DMS114 treated with DMSO at 0.1 percent for 48 hours (cell line): ENCODE results near the gene SRP68.
"Not testable (repeated sequence)": the region's sequence is repeated elsewhere in the genome, so short reads cannot be mapped to it uniquely, and the experiment has no call there.

Experiments
- DNase-seq: peaks from one replicate; lab custom pipeline; 2025; ENCODE audit not compliant: unreplicated experiment; lab: John Stamatoyannopoulos, UW

SRP68 gene

DNA sequence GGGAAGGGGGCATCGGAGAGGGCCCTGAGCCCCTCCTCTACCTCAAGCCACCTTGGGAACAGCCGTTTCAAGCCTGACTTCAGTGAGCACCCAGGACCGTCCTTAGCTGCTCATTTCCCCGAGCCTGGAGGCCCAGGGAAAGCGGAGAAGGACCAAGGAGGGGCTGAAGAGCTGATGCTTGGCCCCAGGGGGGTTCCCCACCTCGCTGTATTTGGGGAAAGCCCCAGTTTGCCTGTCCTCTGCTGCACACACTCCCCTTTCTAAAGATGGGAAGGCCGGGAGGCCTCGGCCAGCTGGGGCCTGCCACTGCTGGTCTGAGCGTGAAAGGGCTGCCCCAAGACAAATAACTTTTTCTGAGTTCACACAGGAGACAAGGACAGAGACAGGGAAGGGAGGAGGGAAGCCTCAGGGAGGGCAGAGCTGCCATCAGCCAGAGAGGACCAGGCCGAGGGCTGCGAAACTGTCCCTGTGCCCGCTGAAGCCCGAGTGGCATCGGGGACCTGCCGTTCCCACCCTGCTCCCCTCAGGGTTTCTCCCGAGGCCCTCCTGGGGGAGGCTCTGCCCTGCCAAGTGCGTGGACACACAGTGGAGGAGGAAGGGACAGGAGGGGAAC is 18.3 kb upstream of the SRP68 start:
- no peak for DNase-seq

GRCh38 chr17:76089680-76090516 is 17.6 kb upstream of the SRP68 start:
- no peak for DNase-seq

- no peak for DNase-seq
These were observed 16.7 kb upstream of the SRP68 start for GRCh38 chr17:76088868-76089576.

GRCh38 chr17:76088041-76088867 is 15.9 kb upstream of the SRP68 start:
- no peak for DNase-seq

GRCh38 chr17:76087531-76087930 is 15.2 kb upstream of the SRP68 start:
- DNase-seq, result no peak

DNA sequence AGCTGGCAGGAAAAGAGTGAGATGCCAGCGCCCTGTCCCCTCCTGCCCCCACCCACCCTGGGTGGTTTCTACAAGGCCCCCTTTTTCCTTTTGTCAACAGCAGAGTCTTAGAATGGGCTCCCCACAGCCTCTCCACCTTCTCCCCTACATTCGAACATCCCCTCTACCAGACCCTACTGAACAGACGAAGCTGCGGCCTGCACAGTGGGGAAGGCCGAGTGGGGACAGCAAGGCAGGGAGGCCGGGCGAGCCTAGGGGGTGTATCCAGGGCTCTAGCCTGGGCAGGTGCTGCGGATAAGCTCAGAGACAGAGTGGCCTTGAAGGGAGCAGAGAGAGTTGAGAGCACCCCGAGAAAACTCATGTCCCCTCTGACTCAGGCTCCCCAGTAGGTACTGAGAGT is 14.1 kb upstream of the SRP68 start:
- DNase-seq, result no peak

DNA sequence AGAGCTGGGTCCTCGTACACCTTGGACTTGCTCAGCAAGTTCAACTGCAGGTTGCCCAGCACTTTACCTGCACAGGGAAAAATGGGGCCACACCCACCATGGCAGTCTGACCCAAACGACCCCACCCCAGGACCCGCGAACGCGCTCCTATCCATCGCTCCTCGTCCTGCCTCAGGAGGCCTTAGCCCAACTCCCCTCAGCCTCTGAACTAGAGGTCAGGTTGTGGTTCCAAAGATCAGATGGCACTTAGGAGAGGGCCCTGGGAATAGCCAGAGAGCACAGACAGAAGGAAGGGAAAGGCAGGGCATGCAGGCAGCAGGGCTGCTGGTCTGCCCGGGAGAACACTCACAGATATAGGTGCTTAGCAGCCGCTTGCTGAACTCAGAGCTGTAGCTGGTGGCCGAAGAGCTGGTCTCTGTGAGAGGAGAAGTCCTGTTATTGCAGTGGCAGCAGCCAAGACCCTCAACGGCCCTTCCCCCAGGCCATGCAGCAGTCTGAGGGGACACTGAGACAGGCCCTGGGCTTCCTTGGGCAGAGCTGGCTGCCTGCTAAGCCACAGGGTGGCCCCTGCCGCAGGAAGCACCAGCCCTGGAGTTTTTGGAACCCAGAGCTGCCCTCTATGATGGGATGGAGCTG is 13.5 kb upstream of the SRP68 start:
- no peak for DNase-seq

- no peak for DNase-seq
These were observed 12.9 kb upstream of the SRP68 start for GRCh38 chr17:76085066-76085730.

DNA sequence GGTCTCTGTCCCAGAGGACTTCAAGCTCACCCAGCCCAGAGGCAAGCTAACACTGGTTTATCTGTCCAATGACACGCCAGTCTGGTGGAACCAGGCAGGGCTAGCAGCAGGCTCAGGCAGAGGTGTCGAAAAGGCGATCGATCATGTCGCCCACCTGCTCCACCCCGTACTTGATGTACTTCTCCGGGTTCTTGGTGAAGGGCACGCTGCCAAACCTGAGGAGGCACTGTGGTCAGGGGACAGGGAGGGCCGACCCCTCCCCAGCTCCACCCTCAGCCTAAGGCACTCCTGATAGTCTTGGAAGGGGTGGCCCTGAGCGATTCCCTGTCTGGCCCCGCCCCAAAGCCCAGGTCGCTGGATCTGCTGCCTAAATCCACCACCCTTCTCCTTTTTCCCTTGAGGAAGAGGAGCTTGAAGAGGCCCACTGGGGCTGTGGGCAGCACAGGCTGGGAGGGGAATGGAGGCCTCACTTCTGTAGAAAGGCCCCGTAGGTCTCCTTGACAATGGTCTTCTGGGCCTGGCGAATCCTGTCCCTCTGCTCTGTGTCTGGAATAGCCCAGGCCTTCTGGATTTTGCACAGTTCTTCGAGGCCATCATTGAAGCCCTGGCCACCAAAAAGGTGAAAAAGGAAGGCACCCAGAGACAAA is 11.3 kb upstream of the SRP68 start:
- DNase-seq, result no peak

DNA sequence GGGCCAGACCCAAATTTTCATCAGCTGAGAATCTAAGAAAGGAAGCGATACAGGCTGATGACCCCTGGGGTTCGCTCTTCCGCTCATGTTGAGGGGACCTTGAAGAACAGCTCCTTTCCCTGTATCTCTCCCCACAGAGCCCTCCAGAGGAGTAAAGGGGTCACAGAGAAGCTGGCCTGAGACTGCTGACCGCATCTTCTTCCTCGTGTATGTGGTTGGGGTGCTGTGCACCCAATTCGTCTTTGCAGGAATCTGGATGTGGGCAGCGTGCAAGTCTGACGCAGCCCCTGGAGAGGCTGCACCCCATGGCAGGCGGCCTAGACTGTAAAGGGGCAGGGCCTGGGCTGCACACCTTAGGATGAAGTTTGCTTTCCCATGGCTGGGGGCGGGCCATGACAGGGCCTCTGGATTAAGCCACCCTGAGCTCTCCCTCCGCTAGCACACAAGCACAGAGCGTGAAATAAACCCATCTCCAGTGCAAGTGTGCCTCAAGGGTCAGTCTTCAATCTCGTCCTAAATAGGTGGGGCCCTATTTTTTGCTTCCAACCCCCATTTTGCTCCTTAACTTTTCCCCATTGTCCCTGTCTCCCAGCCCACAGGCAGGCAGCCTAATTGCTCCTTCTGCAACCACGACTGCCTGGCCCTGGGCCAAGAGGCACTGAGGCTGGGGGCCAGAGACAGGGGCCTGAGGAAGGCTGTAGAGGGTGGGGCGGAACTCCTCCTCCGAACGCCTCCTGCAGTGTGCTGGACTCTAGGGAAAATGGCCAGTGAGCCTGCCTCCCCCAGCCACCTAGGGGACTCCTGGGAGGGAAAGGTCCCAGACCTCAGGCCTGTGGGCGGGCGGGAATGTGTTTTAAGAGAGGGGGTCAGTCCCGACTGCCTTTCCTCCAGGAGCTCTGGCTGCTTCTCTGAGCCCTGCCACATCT is 10.3 kb upstream of the SRP68 start:
- DNase-seq, result no peak

GRCh38 chr17:76081295-76082210 is 9.2 kb upstream of the SRP68 start:
- no peak for DNase-seq

DNA sequence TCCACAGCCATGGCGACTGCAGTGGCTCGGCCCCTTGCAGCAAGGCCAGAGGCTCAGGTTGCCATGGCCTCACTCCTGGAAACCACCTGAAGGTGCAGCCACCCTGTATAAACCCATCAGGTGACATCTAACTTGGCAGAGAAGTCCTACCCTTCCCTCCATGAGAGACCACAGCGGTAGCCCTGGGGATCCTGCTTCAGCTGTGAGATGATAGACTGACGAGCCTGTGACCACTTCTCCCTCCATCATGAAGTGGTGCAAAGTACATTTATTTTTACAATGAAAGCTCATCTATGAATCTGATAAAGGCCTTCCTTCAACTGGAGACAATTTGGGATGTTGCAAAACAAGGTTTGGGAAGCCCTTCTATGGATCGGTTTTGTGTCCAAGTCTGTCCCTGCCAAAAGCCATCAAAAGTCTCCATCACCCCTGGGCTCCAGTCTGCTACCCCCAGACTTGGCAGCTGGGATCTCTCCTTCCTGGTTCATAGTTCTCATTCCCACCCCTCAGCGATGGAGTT is 8.5 kb upstream of the SRP68 start:
- no peak for DNase-seq

GRCh38 chr17:76079956-76080767 is 7.8 kb upstream of the SRP68 start:
- no peak for DNase-seq

DNA sequence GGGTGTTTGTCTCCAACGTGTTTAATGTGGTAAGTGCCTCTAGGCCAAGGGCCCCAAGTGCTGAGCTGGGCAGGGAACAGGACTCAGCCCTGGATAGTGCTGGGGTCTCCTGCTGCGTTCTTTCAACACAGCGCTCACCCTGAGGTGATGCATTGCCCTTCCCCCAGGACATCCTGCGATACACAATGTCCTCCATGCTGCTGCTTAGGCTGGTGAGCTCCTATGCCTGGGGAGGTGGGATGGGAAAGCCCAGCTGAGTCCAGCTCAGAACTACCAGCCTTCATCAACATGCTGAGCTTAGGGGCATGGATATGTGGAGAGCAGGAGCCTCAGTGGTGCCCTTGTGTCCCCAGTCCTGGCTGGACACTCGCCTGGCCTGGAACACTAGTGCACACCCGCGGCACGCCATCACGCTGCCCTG is 7.2 kb upstream of the SRP68 start:
- DNase-seq, result no peak

- DNase-seq, result no peak
These were observed 6.7 kb upstream of the SRP68 start, which contains the start of gene ZACN for GRCh38 chr17:76078860-76079534. TSS of gene ZACN (plus strand) at chr17:76079182. CDS start at chr17:76079265, 83 bp downstream.

DNA sequence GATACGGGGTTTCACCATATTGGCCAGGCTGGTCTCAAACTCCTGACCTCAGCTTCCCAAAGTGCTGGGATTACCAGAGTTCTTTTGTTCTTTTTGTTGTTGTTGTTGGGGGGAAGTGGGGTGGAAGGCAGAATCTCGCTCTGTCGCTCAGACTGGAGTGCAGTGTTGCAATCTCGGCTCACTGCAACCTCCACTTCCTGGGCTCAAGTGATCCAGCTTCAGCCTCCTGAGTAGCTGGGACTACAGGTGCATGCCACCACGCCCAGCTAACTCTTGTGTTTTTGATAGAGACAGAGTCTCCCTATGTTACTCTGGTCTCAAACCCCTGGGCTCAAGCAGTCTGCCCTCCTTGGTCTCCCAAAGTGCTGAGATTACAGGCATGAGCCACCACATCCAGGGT is 6.1 kb upstream of the SRP68 start:
- DNase-seq, result not testable (repeated sequence)
